Measurements from ENCODE around the gene EEF1AKMT4. TPM values are rescaled to one million over a fixed set of nuclear protein-coding genes. Genes with fewer than 3 reads are reported as not detected.

Gene EEF1AKMT4
- total RNA-seq, 4 donors from 2014 or later: 1.7 to 9.8 (median 5.7) TPM

GRCh38 chr3:184299488-184300377 is 50.3 kb downstream of the EEF1AKMT4 start:
- Histone ChIP-seq H3K4me1 (peaks cover 0 to 15% (median 4%) of the 10 kb centered on the region in 4 donors), H3K27me3 (no peaks in the 10 kb centered on the region), H3K9me3 (no peaks in the 10 kb centered on the region), H3K36me3 (peaks cover 0 to 43% (median 0%) of the 10 kb centered on the region in 3 donors), H3K4me3 (peak overlapping the region; percentile 76 to 95 (median 82)), H3K27ac (peak overlapping the region; percentile 62 to 85 (median 84))
- DNase-seq: no peak
- TF ChIP-seq POLR2A (IDR thresholded peaks at IDR 0.05) (no peak), CTCF (IDR thresholded peaks at IDR 0.05) (no peak)

GRCh38 chr3:184300378-184300720 is 50.9 kb downstream of the EEF1AKMT4 start:
- Histone ChIP-seq H3K4me1 (peaks cover 0 to 15% (median 4%) of the 10 kb centered on the region in 4 donors), H3K9me3 (no peaks in the 10 kb centered on the region), H3K36me3 (peaks cover 0 to 49% (median 0%) of the 10 kb centered on the region in 3 donors), H3K27ac (no peak overlapping the region), H3K27me3 (no peaks in the 10 kb centered on the region), H3K4me3 (peak overlapping the region in 2 of 4 donors; percentile 84 to 95)
- no peak for DNase-seq
- no peak for TF ChIP-seq POLR2A (IDR thresholded peaks at IDR 0.05)
- TF ChIP-seq CTCF (IDR thresholded peaks at IDR 0.05): no peak

GRCh38 chr3:184305577-184305976 is 56.1 kb downstream of the EEF1AKMT4 start:
- TF ChIP-seq CTCF (IDR thresholded peaks at IDR 0.05) (peak in 3 of 6 experiments; percentile 5 to 45 (median 43)), POLR2A (IDR thresholded peaks at IDR 0.05) (no peak)
- Histone ChIP-seq H3K4me3 (no peak overlapping the region), H3K27ac (no peak overlapping the region), H3K27me3 (no peaks in the 10 kb centered on the region), H3K36me3 (peaks cover 0 to 94% (median 0%) of the 10 kb centered on the region in 3 donors), H3K4me1 (peaks cover 0 to 12% (median 0%) of the 10 kb centered on the region in 4 donors), H3K9me3 (no peaks in the 10 kb centered on the region)
- DNase-seq: no peak

GRCh38 chr3:184306341-184306972 is 57.0 kb downstream of the EEF1AKMT4 start:
- peaks cover 0 to 8% (median 0%) of the 10 kb centered on the region in 4 donors for H3K4me1 ChIP-seq
- no peak for DNase-seq
- H3K27ac ChIP-seq: no peak overlapping the region
- no peak overlapping the region for H3K4me3 ChIP-seq
- no peaks in the 10 kb centered on the region for H3K27me3 ChIP-seq
- H3K9me3 ChIP-seq: no peaks in the 10 kb centered on the region
- peaks cover 0 to 85% (median 0%) of the 10 kb centered on the region in 3 donors for H3K36me3 ChIP-seq
- TF ChIP-seq CTCF (IDR thresholded peaks at IDR 0.05): no peak
- TF ChIP-seq POLR2A (IDR thresholded peaks at IDR 0.05): no peak

- Histone ChIP-seq H3K4me3 (no peak overlapping the region), H3K27me3 (no peaks in the 10 kb centered on the region), H3K36me3 (peaks cover 0 to 71% (median 0%) of the 10 kb centered on the region in 3 donors), H3K27ac (no peak overlapping the region), H3K4me1 (peaks cover 0 to 8% (median 0%) of the 10 kb centered on the region in 4 donors), H3K9me3 (no peaks in the 10 kb centered on the region)
- DNase-seq: no peak
- TF ChIP-seq POLR2A (IDR thresholded peaks at IDR 0.05): no peak
- no peak for TF ChIP-seq CTCF (IDR thresholded peaks at IDR 0.05)
Observed at GRCh38 chr3:184307915-184308314, 58.4 kb downstream of the EEF1AKMT4 start.

Small RNA genes lying within 50 kb of the gene (small RNA-seq; reads per million reads assigned to genes)
- 1.1 to 1.3 reads per million in 2 donors for gene MIR1224

Other genes with a start within 250 kb of the EEF1AKMT4 start
- gene ABCC5, start 231.8 kb upstream of the EEF1AKMT4 start, total RNA-seq: 10 to 100 TPM; 54.0 to 95.7 (median 82.1) TPM
- not detected for gene HTR3D, start 217.9 kb upstream of the EEF1AKMT4 start, total RNA-seq
- not detected for gene HTR3C, start 196.6 kb upstream of the EEF1AKMT4 start, total RNA-seq
- 1 to 10 TPM in 1 of 4 donors, not detected in 3; 1.2 TPM for gene HTR3E, start 152.6 kb upstream of the EEF1AKMT4 start, total RNA-seq
- 10 to 100 TPM; 24.7 to 67.7 (median 41.6) TPM for gene EIF2B5, start 114.3 kb upstream of the EEF1AKMT4 start, total RNA-seq
- 10 to 100 TPM; 65.3 to 90.6 (median 76.7) TPM for gene DVL3, start 94.3 kb upstream of the EEF1AKMT4 start, total RNA-seq
- 100 to 1,000 TPM; 150 to 200 (median 195) TPM for gene AP2M1, start 74.8 kb upstream of the EEF1AKMT4 start, total RNA-seq
- 100 to 1,000 TPM in 3 of 4 donors, 10 to 100 TPM in 1; 94.7 to 136 (median 125) TPM for gene ABCF3, start 63.5 kb upstream of the EEF1AKMT4 start, total RNA-seq
- 1 to 10 TPM in 3 of 4 donors, under 1 TPM in 1; 0.83 to 9.1 (median 6.9) TPM for gene VWA5B2, start 20.1 kb upstream of the EEF1AKMT4 start, total RNA-seq
- 10 to 100 TPM; 19.0 to 63.6 (median 56.8) TPM for gene ALG3, start 710 bp upstream of the EEF1AKMT4 start, total RNA-seq
- not detected for gene CAMK2N2, start 11.9 kb downstream of the EEF1AKMT4 start, total RNA-seq
- not detected for gene ECE2, start 26.4 kb downstream of the EEF1AKMT4 start, total RNA-seq
- 100 to 1,000 TPM; 140 to 198 (median 155) TPM for gene PSMD2, start 49.6 kb downstream of the EEF1AKMT4 start, total RNA-seq
- gene EIF4G1, start 64.9 kb downstream of the EEF1AKMT4 start, total RNA-seq: 100 to 1,000 TPM; 209 to 295 (median 244) TPM
- gene FAM131A, start 87.9 kb downstream of the EEF1AKMT4 start, total RNA-seq: 10 to 100 TPM in 3 of 4 donors, 1 to 10 TPM in 1; 5.8 to 47.9 (median 19.6) TPM
- 10 to 100 TPM; 11.6 to 87.8 (median 63.8) TPM for gene CLCN2, start 111.9 kb downstream of the EEF1AKMT4 start, total RNA-seq
- 100 to 1,000 TPM in 3 of 4 donors, 10 to 100 TPM in 1; 90.8 to 307 (median 239) TPM for gene POLR2H, start 112.0 kb downstream of the EEF1AKMT4 start, total RNA-seq
- gene THPO, start 128.5 kb downstream of the EEF1AKMT4 start, total RNA-seq: 1 to 10 TPM in 1 of 4 donors, under 1 TPM in 1, not detected in 2; 0.54 to 2.5 TPM
- 10 to 100 TPM in 1 of 4 donors, 1 to 10 TPM in 2, under 1 TPM in 1; 0.53 to 17.3 (median 4.4) TPM for gene CHRD, start 130.4 kb downstream of the EEF1AKMT4 start, total RNA-seq